ENCODE results near the gene LRRC10B.

LRRC10B gene

DNA sequence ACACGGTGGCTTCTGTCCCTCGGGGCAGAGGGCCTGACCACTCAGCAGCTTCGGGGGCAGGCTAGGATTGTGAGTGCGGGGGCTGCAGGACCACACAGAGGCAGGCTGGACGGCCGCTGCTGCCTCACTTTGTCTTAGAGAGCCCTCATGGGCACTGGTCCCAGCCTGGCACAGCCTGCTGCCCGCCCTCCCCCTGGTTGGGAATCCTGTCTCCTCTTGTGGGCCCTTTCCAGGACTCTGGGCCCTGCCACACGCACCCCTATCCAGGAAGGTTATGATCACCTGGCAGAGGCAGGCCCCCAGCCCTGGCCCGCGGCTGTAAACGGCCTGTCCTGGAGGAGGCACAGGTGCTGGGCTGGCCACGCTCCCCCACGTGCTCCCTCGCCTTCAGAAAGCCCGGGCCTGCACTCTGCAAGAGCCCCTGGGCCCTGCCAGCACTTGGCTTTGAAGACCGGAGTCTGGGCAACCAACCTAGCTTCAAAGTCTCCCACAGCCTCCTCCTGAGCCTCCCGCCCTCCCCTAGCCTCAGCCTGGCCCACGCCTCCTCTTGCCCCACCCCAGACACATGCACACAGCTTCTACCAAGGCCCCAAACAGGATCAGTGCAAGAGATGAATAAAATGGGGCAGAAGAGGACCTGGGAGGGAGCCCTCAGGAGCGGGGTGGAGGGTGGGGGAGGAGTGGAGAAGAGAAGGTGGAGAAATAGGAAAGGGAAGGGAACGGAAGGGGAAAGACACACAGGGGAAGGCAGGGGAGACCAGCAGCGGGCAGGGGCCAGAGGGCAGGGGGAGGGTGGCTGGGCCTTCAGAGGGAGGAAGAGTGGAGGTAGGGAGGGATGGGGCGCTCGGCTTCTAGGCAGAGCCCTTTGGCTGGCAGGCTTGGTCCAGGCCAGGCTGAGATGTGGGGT lies 41.4 kb downstream of the LRRC10B start:
- H4K91ac ChIP-seq (ENCODE audit: low read depth, low read length, poor library complexity), result no peak overlapping the region
- H2BK15ac ChIP-seq (ENCODE audit: low read length), result peak overlapping the region; percentile 91
- H3K27me3 ChIP-seq (ENCODE audit: control insufficient read depth in 3 of 3, insufficient read depth in 3 of 3, low read depth in 1 of 3, low read length in 3 of 3), result peaks cover 0 to 42% (median 9%) of the 10 kb centered on the region in 3 experiments
- H3K9me3 ChIP-seq (replicated peaks in 1 of 2; ENCODE audit: control insufficient read depth in 2 of 2, insufficient read depth in 1 of 2, low read depth in 1 of 2, low read length in 2 of 2), result no peaks in the 10 kb centered on the region
- peak overlapping the region; percentile 60 for H3K18ac ChIP-seq (ENCODE audit: low read length)
- H3K36me3 ChIP-seq (replicated peaks in 1 of 2; ENCODE audit: control insufficient read depth in 2 of 2, insufficient read depth in 2 of 2, low read length in 2 of 2), result no peaks in the 10 kb centered on the region
- no peaks in the 10 kb centered on the region for H3K79me1 ChIP-seq (ENCODE audit: low read depth, low read length)
- no peak overlapping the region for H3K4ac ChIP-seq (ENCODE audit: low read length)
- peaks cover 3 to 19% of the 10 kb centered on the region in 2 donors for H3K4me1 ChIP-seq (ENCODE audit: control insufficient read depth in 2 of 2, insufficient read depth in 1 of 2, low read depth in 1 of 2, low read length in 2 of 2)
- H3K4me3 ChIP-seq (ENCODE audit: low read length in 2 of 2), result no peak overlapping the region
- H3K27ac ChIP-seq (replicated peaks; ENCODE audit: low read length), result no peak overlapping the region
- no CpG with 5 or more reads among the region's 23 CpGs for WGBS, 2 donors (ENCODE audit: extremely low coverage in 2 of 2, insufficient read length in 2 of 2, insufficient replicate concordance in 1 of 2)
- H3K4me2 ChIP-seq (ENCODE audit: insufficient read depth, low read length, poor library complexity, severe bottlenecking), result no peak overlapping the region
- H2BK120ac ChIP-seq (ENCODE audit: low read depth, low read length), result no peak overlapping the region
- H3K14ac ChIP-seq (ENCODE audit: low read length), result no peak overlapping the region
- no peak overlapping the region for H2BK5ac ChIP-seq (ENCODE audit: low read length)
- no peak overlapping the region for H4K8ac ChIP-seq (ENCODE audit: low read depth, low read length)
- peak overlapping the region; percentile 4 for H3K9ac ChIP-seq (ENCODE audit: low read depth, low read length, poor library complexity)
- H2AFZ ChIP-seq (ENCODE audit: low read length), result no peak overlapping the region
- DNase-seq (ENCODE audit: low spot score), result no peak
- no peak overlapping the region for H2BK12ac ChIP-seq (ENCODE audit: low read length)
- peak overlapping the region; percentile 89 for H2AK5ac ChIP-seq (ENCODE audit: low read depth, low read length)
- peak overlapping the region; percentile 8 for H3K23ac ChIP-seq (ENCODE audit: low read depth, low read length, poor library complexity)

DNA sequence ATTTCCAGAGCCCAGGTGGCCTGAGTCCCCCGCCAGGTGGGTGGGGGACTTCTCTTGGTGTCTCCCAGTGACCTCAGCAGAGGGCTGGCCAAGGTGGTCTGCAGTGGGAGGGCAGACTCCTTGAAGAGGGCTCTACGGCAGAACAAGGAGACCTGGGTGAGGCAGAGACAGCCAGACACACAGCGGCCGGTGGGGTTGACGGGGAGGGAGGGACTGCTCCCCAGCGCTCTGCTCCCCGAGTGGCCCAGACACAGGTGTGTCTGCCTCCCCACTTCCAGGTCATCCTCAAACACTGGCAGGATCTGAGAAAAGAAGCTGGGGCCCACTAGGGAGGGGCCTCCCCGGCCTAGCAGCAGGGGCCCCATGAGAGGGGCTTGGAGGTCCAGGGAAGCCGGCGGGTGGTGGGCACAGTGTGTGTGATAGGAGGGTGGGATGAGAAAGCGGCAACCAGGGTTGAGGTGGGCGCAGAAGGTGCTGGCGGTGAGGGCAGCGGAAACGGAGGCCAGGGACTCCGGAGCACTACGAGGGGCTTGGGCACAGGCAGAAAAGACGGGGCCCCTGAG lies 42.2 kb downstream of the LRRC10B start:
- peak overlapping the region; percentile 32 for H4K8ac ChIP-seq (ENCODE audit: low read depth, low read length)
- H3K14ac ChIP-seq (ENCODE audit: low read length), result no peak overlapping the region
- H3K27ac ChIP-seq (replicated peaks; ENCODE audit: low read length), result no peak overlapping the region
- no peak overlapping the region for H3K4ac ChIP-seq (ENCODE audit: low read length)
- no peak overlapping the region for H3K4me2 ChIP-seq (ENCODE audit: insufficient read depth, low read length, poor library complexity, severe bottlenecking)
- no peaks in the 10 kb centered on the region for H3K79me1 ChIP-seq (ENCODE audit: low read depth, low read length)
- no peak overlapping the region for H2AFZ ChIP-seq (ENCODE audit: low read length)
- H2BK15ac ChIP-seq (ENCODE audit: low read length), result peak overlapping the region; percentile 61
- peak overlapping the region; percentile 89 for H2AK5ac ChIP-seq (ENCODE audit: low read depth, low read length)
- peak overlapping the region; percentile 63 for H2BK12ac ChIP-seq (ENCODE audit: low read length)
- peak overlapping the region; percentile 4 for H3K9ac ChIP-seq (ENCODE audit: low read depth, low read length, poor library complexity)
- no peak for DNase-seq (ENCODE audit: low spot score)
- peaks cover 0 to 48% (median 12%) of the 10 kb centered on the region in 3 experiments for H3K27me3 ChIP-seq (ENCODE audit: control insufficient read depth in 3 of 3, insufficient read depth in 3 of 3, low read depth in 1 of 3, low read length in 3 of 3)
- H2BK120ac ChIP-seq (ENCODE audit: low read depth, low read length), result no peak overlapping the region
- H3K23ac ChIP-seq (ENCODE audit: low read depth, low read length, poor library complexity), result no peak overlapping the region
- peak overlapping the region; percentile 66 for H2BK5ac ChIP-seq (ENCODE audit: low read length)
- H3K4me3 ChIP-seq (ENCODE audit: low read length in 2 of 2), result no peak overlapping the region
- H3K36me3 ChIP-seq (replicated peaks in 1 of 2; ENCODE audit: control insufficient read depth in 2 of 2, insufficient read depth in 2 of 2, low read length in 2 of 2), result no peaks in the 10 kb centered on the region
- no peaks in the 10 kb centered on the region for H3K9me3 ChIP-seq (replicated peaks in 1 of 2; ENCODE audit: control insufficient read depth in 2 of 2, insufficient read depth in 1 of 2, low read depth in 1 of 2, low read length in 2 of 2)
- H3K4me1 ChIP-seq (ENCODE audit: control insufficient read depth in 2 of 2, insufficient read depth in 1 of 2, low read depth in 1 of 2, low read length in 2 of 2), result peaks cover 5 to 22% of the 10 kb centered on the region in 2 donors
- H4K91ac ChIP-seq (ENCODE audit: low read depth, low read length, poor library complexity), result no peak overlapping the region
- WGBS, 2 donors (ENCODE audit: extremely low coverage in 2 of 2, insufficient read length in 2 of 2, insufficient replicate concordance in 1 of 2), result no CpG with 5 or more reads among the region's 18 CpGs
- peak overlapping the region; percentile 57 for H3K18ac ChIP-seq (ENCODE audit: low read length)

DNA sequence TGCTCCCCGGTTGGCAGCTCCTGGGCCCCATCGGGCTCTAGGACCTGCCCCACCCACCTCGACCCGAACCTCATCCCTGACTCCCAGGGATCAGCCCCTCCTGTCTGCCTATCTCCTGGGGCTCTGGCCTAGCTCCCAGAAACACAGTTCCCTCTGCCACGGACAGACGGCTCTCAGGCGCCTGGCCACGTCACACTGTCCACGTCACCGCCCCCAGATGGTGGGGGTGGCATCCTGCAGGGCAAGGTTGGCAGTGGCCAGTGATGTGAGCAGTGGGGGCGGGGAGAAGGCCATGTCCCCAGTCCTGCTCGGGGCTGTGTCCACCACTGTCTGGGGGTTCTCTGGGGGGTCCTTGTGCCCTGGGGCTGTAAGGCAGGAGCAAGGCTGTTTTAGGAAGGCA lies 43.1 kb downstream of the LRRC10B start:
- no peak overlapping the region for H3K4me2 ChIP-seq (ENCODE audit: insufficient read depth, low read length, poor library complexity, severe bottlenecking)
- no peak overlapping the region for H4K91ac ChIP-seq (ENCODE audit: low read depth, low read length, poor library complexity)
- H3K9ac ChIP-seq (ENCODE audit: low read depth, low read length, poor library complexity), result no peak overlapping the region
- no peaks in the 10 kb centered on the region for H3K36me3 ChIP-seq (replicated peaks in 1 of 2; ENCODE audit: control insufficient read depth in 2 of 2, insufficient read depth in 2 of 2, low read length in 2 of 2)
- H2BK120ac ChIP-seq (ENCODE audit: low read depth, low read length), result peak overlapping the region; percentile 81
- H3K27ac ChIP-seq (replicated peaks; ENCODE audit: low read length), result no peak overlapping the region
- H2BK12ac ChIP-seq (ENCODE audit: low read length), result peak overlapping the region; percentile 26
- H3K27me3 ChIP-seq (ENCODE audit: control insufficient read depth in 3 of 3, insufficient read depth in 3 of 3, low read depth in 1 of 3, low read length in 3 of 3), result peaks cover 0 to 57% (median 19%) of the 10 kb centered on the region in 3 experiments
- H3K4me3 ChIP-seq (ENCODE audit: low read length in 2 of 2), result no peak overlapping the region
- H2AK5ac ChIP-seq (ENCODE audit: low read depth, low read length), result peak overlapping the region; percentile 77
- H2BK5ac ChIP-seq (ENCODE audit: low read length), result peak overlapping the region; percentile 66
- no peak overlapping the region for H3K14ac ChIP-seq (ENCODE audit: low read length)
- no peaks in the 10 kb centered on the region for H3K79me1 ChIP-seq (ENCODE audit: low read depth, low read length)
- H3K18ac ChIP-seq (ENCODE audit: low read length), result peak overlapping the region; percentile 52
- peak overlapping the region; percentile 49 for H3K23ac ChIP-seq (ENCODE audit: low read depth, low read length, poor library complexity)
- H3K4me1 ChIP-seq (ENCODE audit: control insufficient read depth in 2 of 2, insufficient read depth in 1 of 2, low read depth in 1 of 2, low read length in 2 of 2), result peaks cover 6 to 25% of the 10 kb centered on the region in 2 donors
- no peak overlapping the region for H3K4ac ChIP-seq (ENCODE audit: low read length)
- no peaks in the 10 kb centered on the region for H3K9me3 ChIP-seq (replicated peaks in 1 of 2; ENCODE audit: control insufficient read depth in 2 of 2, insufficient read depth in 1 of 2, low read depth in 1 of 2, low read length in 2 of 2)
- no CpG with 5 or more reads among the region's 12 CpGs for WGBS, 2 donors (ENCODE audit: extremely low coverage in 2 of 2, insufficient read length in 2 of 2, insufficient replicate concordance in 1 of 2)
- no peak overlapping the region for H2AFZ ChIP-seq (ENCODE audit: low read length)
- no peak for DNase-seq (ENCODE audit: low spot score)
- H4K8ac ChIP-seq (ENCODE audit: low read depth, low read length), result no peak overlapping the region
- no peak overlapping the region for H2BK15ac ChIP-seq (ENCODE audit: low read length)

- Histone ChIP-seq H3K9ac (ENCODE audit: low read depth, low read length, poor library complexity) (no peak overlapping the region), H2AK5ac (ENCODE audit: low read depth, low read length) (peak overlapping the region; percentile 77), H3K9me3 (replicated peaks in 1 of 2; ENCODE audit: control insufficient read depth in 2 of 2, insufficient read depth in 1 of 2, low read depth in 1 of 2, low read length in 2 of 2) (no peaks in the 10 kb centered on the region), H3K4ac (ENCODE audit: low read length) (no peak overlapping the region), H2BK12ac (ENCODE audit: low read length) (no peak overlapping the region), H3K27ac (replicated peaks; ENCODE audit: low read length) (no peak overlapping the region), H3K4me2 (ENCODE audit: insufficient read depth, low read length, poor library complexity, severe bottlenecking) (no peak overlapping the region), H3K23ac (ENCODE audit: low read depth, low read length, poor library complexity) (peak overlapping the region; percentile 47), H2BK120ac (ENCODE audit: low read depth, low read length) (peak overlapping the region; percentile 81), H4K8ac (ENCODE audit: low read depth, low read length) (no peak overlapping the region), H2AFZ (ENCODE audit: low read length) (no peak overlapping the region), H3K36me3 (replicated peaks in 1 of 2; ENCODE audit: control insufficient read depth in 2 of 2, insufficient read depth in 2 of 2, low read length in 2 of 2) (no peaks in the 10 kb centered on the region), H3K14ac (ENCODE audit: low read length) (no peak overlapping the region), H2BK5ac (ENCODE audit: low read length) (no peak overlapping the region), H4K91ac (ENCODE audit: low read depth, low read length, poor library complexity) (no peak overlapping the region), H3K79me1 (ENCODE audit: low read depth, low read length) (no peaks in the 10 kb centered on the region), H3K27me3 (ENCODE audit: control insufficient read depth in 3 of 3, insufficient read depth in 3 of 3, low read depth in 1 of 3, low read length in 3 of 3) (peaks cover 0 to 62% (median 19%) of the 10 kb centered on the region in 3 experiments), H2BK15ac (ENCODE audit: low read length) (no peak overlapping the region), H3K18ac (ENCODE audit: low read length) (peak overlapping the region; percentile 67), H3K4me1 (ENCODE audit: control insufficient read depth in 2 of 2, insufficient read depth in 1 of 2, low read depth in 1 of 2, low read length in 2 of 2) (peaks cover 6 to 25% of the 10 kb centered on the region in 2 donors), H3K4me3 (ENCODE audit: low read length in 2 of 2) (no peak overlapping the region)
- WGBS, 2 donors (ENCODE audit: extremely low coverage in 2 of 2, insufficient read length in 2 of 2, insufficient replicate concordance in 1 of 2), result no CpG with 5 or more reads among the region's 13 CpGs
- no peak for DNase-seq (ENCODE audit: low spot score)
Observed at GRCh38 chr11:61552108-61552635, 43.6 kb downstream of the LRRC10B start.

All from neuronal stem cell (in vitro differentiated cells).